PC-3 (cell line): ENCODE measurements around the gene PDPK1. TPM values are rescaled to one million over a fixed set of nuclear protein-coding genes. Genes with fewer than 3 reads are reported as not detected.

Experiments used
- ATAC-seq: fragments of 200-7000 bp; cut with Tn5 transposase; 2 replicates; pipeline ENCODE4 v1.9.1; 2020; ENCODE audit warnings: mild to moderate bottlenecking, moderate library complexity
- BruUV-seq: library from RNA; stranded (reverse); fragments of 400-500 nt; replicated peaks from 2 replicates; lab custom pipeline; 2021; lab: Mats Ljungman, UMichigan
- CTCF ChIA-PET: fragments of 300-600 bp; sonication (Branson Sonifier 250); formaldehyde crosslinking; loops from one replicate; lab custom pipeline; 2022; ENCODE audit warnings: antibody characterized with exemption; lab: Charles Lee
- POLR2A ChIA-PET: fragments of 300-600 bp; sonication (Branson Sonifier 250); formaldehyde crosslinking; loops from one replicate; lab custom pipeline; 2022; ENCODE audit warnings: antibody characterized with exemption; ENCODE audit not compliant: unreplicated experiment; lab: Charles Lee
- DNase-seq: peaks from one replicate; pipeline ENCODE4 v3.0.0-alpha.2; 2015
- H2AFZ ChIP-seq: fragments of 300-600 bp; sonication (generic); 2 replicates; pipeline ENCODE4 v1.6.0; 2016; ENCODE audit warnings: antibody characterized with exemption, low read length
- H3F3A ChIP-seq: fragments of 300-600 bp; sonication (generic); one replicate; pipeline ENCODE4 v1.6.0; 2017; ENCODE audit warnings: antibody characterized with exemption, low read length, control low read depth, mild to moderate bottlenecking; ENCODE audit not compliant: unreplicated experiment
- H3K27ac ChIP-seq: fragments of 300-600 bp; sonication (generic); 2 replicates; pipeline ENCODE4 v1.5.1; 2016; ENCODE audit warnings: mild to moderate bottlenecking, low read length
- H3K27me3 ChIP-seq: fragments of 300-600 bp; sonication (generic); 2 replicates; pipeline ENCODE4 v1.6.1; 2016; ENCODE audit warnings: low read length, mixed read lengths
- H3K36me3 ChIP-seq: fragments of 300-600 bp; sonication (generic); 2 replicates; pipeline ENCODE4 v1.6.1; 2016; ENCODE audit warnings: low read depth, mixed run types, low read length, mixed read lengths
- H3K4me1 ChIP-seq: fragments of 300-600 bp; sonication (generic); 2 replicates; pipeline ENCODE4 v1.5.1; 2016; ENCODE audit warnings: low read length; ENCODE audit not compliant: insufficient read depth
- H3K4me2 ChIP-seq: fragments of 300-600 bp; sonication (generic); 2 replicates; pipeline ENCODE4 v1.6.0; 2016; ENCODE audit warnings: low read length
- H3K4me3 ChIP-seq: fragments of 300-600 bp; sonication (generic); 2 replicates; pipeline ENCODE4 v1.5.1; 2016; ENCODE audit warnings: mild to moderate bottlenecking, low read length, mixed read lengths
- H3K79me2 ChIP-seq: fragments of 300-600 bp; sonication (generic); 2 replicates; pipeline ENCODE4 v1.6.1; 2017; ENCODE audit warnings: low read length, mixed read lengths
- H3K9ac ChIP-seq: fragments of 300-600 bp; sonication (generic); 2 replicates; pipeline ENCODE4 v1.6.0; 2016; ENCODE audit warnings: mild to moderate bottlenecking, low read length
- H3K9me2 ChIP-seq: fragments of 300-600 bp; sonication (generic); replicated peaks from 2 replicates; pipeline ENCODE4 v1.6.1; 2016; ENCODE audit warnings: mixed run types, low read length, mixed read lengths
- H3K9me3 ChIP-seq: fragments of 300-600 bp; sonication (generic); 2 replicates; pipeline ENCODE4 v1.6.1; 2016; ENCODE audit warnings: low read length, mixed read lengths
- H4K20me1 ChIP-seq: fragments of 300-600 bp; sonication (generic); 2 replicates; pipeline ENCODE4 v1.6.1; 2016; ENCODE audit warnings: low read length, mixed read lengths
- CTCF ChIP-seq: fragments of 300-600 bp; sonication (generic); conservative IDR thresholded peaks from 2 replicates; pipeline ENCODE4 v1.5.1; 2017; ENCODE audit warnings: antibody characterized with exemption, low read depth, mild to moderate bottlenecking, low read length
- EZH2 ChIP-seq: fragments of 300-600 bp; sonication (generic); IDR thresholded peaks from one replicate; pipeline ENCODE4 v1.6.1; 2017; ENCODE audit warnings: antibody characterized with exemption, mild to moderate bottlenecking, low read length; ENCODE audit not compliant: unreplicated experiment
- EZH2phosphoT487 ChIP-seq: fragments of 300-600 bp; sonication (generic); IDR thresholded peaks from 2 replicates; pipeline ENCODE4 v1.6.1; 2018; ENCODE audit warnings: mild to moderate bottlenecking, antibody characterized with exemption, low read length, borderline replicate concordance
- intact Hi-C: fragments of 100-400 bp; cut with micrococcal nuclease; formaldehyde crosslinking; loops from 2 replicates; pipeline ENCODE4 v1.9.0; 2023
- total RNA-seq: library from RNA; depleted of rRNA; stranded (reverse); fragments of >200 nt; gene quantifications from 2 replicates; pipeline ENCODE4 v1.2.3, GENCODE V29; 2014

PDPK1 gene
- total RNA-seq, 1 experiment from 2014 or later = 13.7 TPM

DNA sequence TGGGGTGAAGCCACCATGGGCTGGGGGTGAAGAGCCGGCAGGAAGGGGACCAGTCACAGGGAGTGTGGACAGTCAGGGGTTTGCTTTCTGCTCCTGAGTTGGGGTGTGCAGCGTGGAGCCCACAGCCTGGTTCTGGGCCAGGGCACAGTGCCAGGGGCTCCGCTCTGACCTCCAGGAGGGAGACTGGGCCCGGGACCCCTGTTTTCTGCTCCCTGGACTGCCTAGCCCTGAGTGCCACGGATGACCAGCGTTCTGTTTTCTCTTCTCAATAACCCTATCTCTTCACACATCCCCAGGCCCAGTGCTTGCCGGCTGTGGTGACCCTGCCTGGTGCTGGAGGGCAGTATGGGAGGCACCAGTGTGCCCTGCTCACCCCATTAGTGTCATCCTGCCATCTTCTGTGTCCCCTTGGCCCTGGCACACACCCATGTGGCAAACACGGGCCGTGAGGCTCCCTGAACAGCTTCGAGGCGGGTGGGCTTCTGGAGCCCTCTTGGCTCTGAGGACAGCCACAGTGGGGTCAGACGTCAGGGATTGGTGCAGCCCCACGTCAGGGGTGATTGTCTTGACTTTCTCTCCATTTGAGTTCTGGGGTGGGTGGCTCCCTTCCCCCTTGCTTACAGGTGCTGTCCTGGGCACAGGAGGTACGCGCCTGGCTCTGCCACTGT lies 7.7 kb upstream of the PDPK1 start:
- no peaks in the 10 kb centered on the region for H3K79me2 ChIP-seq
- no peaks in the 10 kb centered on the region; the same call in 1 of the 2 replicates for H3K36me3 ChIP-seq
- TF ChIP-seq EZH2 (no peak), CTCF (no peak), EZH2phosphoT487 (no peak)
- H3K27me3 ChIP-seq = no peaks in the 10 kb centered on the region
- no peaks in the 10 kb centered on the region for H4K20me1 ChIP-seq
- no peak overlapping the region for H3K4me3 ChIP-seq
- H3K4me2 ChIP-seq = no peak overlapping the region
- no TSS peak for BruUV-seq
- no peaks in the 10 kb centered on the region for H3K9me3 ChIP-seq
- H3K4me1 ChIP-seq = peaks cover 4% of the 10 kb centered on the region; the same call in 1 of the 2 replicates
- no peaks in the 10 kb centered on the region for H3F3A ChIP-seq
- ChIA-PET CTCF (no interaction called here), POLR2A (no interaction called here)
- H2AFZ ChIP-seq = no peak overlapping the region
- ATAC-seq = no peak
- DNase-seq = no peak
- H3K9me2 ChIP-seq = no peaks in the 10 kb centered on the region
- H3K9ac ChIP-seq = no peak overlapping the region
- intact Hi-C loops = no loop called here
- no peak overlapping the region for H3K27ac ChIP-seq

DNA sequence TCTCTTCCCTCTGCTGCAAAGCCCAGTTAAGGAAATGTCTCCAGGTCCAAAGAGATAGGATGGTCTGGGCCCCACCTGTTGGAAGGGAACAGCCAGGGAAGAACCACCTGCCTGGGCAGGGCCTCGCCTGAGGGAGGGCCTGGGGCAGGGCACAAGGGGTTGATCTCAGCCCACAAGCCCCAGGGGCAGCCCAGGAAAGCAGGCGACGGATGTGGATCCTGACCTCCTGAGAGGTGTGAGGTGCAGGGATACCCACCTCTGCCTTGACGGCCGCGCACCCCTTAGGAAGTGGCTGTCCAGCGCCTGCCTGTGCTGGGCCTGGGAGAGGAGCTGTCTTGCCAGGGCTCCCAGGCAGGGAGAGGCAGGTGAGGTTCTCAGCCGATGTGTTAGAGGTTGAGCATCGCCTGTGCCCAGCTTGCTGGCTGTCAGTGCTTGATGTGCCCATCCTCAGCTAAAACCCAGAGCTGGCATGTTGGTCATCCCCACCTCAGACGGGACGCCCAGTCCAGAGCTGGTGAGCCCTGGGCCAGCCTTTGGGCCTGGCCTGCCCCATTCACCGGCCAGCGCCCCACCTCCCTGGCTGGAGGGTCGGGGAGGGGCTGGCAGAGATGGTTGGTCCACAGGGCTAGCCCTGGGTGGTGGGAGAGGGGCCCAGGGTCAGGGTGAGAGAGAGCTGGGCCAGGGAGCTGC lies 7.0 kb upstream of the PDPK1 start:
- ChIA-PET POLR2A (interaction anchor here (0.5 kb wide), 1 partner anchor 10 kb away, joined by 14 read pairs; no protein-coding TSS in a partner anchor), CTCF (no interaction called here)
- Histone ChIP-seq H3F3A (no peaks in the 10 kb centered on the region), H3K9me3 (no peaks in the 10 kb centered on the region), H2AFZ (no peak overlapping the region), H3K9ac (no peak overlapping the region), H3K4me1 (peaks cover 4% of the 10 kb centered on the region; the same call in 1 of the 2 replicates), H3K9me2 (no peaks in the 10 kb centered on the region), H3K36me3 (no peaks in the 10 kb centered on the region; the same call in 1 of the 2 replicates), H3K27ac (no peak overlapping the region), H3K4me3 (no peak overlapping the region), H4K20me1 (no peaks in the 10 kb centered on the region), H3K79me2 (no peaks in the 10 kb centered on the region), H3K4me2 (peak overlapping the region; percentile 81; the same call in 1 of the 2 replicates), H3K27me3 (no peaks in the 10 kb centered on the region)
- no peak for DNase-seq
- TF ChIP-seq CTCF (no peak), EZH2phosphoT487 (no peak)
- intact Hi-C loops = no loop called here
- BruUV-seq = TSS peak; percentile 8
- ATAC-seq = no peak

GRCh38 chr16:2531371-2531695 lies 6.5 kb upstream of the PDPK1 start, which contains the start of gene CEMP1:
Gene CEMP1 (minus strand): TSS chr16:2531408. CDS start chr16:2531073, 335 bp downstream.
- no peak for ATAC-seq
- CTCF ChIA-PET = no interaction called here
- peak within 1 kb of the TSS; percentile 94 for H3K4me2 ChIP-seq

More at GRCh38 chr16:2531371-2531695, 6.5 kb upstream of the PDPK1 start, which contains the start of gene CEMP1:
- Histone ChIP-seq H3K9ac (peak within 1 kb of the TSS; percentile 70), H4K20me1 (no peaks in the 10 kb centered on the region), H3K27me3 (no peaks in the 10 kb centered on the region), H3K27ac (peak within 1 kb of the TSS; percentile 51), H3K4me3 (peak within 1 kb of the TSS; percentile 69), H3K9me2 (no peaks in the 10 kb centered on the region), H2AFZ (peak within 1 kb of the TSS; percentile 63), H3K9me3 (no peaks in the 10 kb centered on the region), H3K36me3 (no peaks in the 10 kb centered on the region; the same call in 1 of the 2 replicates), H3K4me1 (peaks cover 7% of the 10 kb centered on the region; the same call in 1 of the 2 replicates), H3F3A (no peaks in the 10 kb centered on the region), H3K79me2 (no peaks in the 10 kb centered on the region)
- intact Hi-C loops = no loop called here
- BruUV-seq = no TSS peak
- POLR2A ChIA-PET = interaction anchor here (0.5 kb wide), 1 partner anchor 10 kb away, joined by 14 read pairs; no protein-coding TSS in a partner anchor
- no peak for TF ChIP-seq EZH2
- TF ChIP-seq EZH2phosphoT487 = no peak
- no peak for TF ChIP-seq CTCF
- no peak for DNase-seq
